Duodenal mucosa (tissue), 2 donors: ENCODE results near the gene STK33.

Experiments
- H3K27ac ChIP-seq: one replicate; pipeline ENCODE4 v1.7.0; 2013; ENCODE audit warnings: low read depth, low read length
- H3K27me3 ChIP-seq, 2 donors: one replicate each; pipeline ENCODE4 v1.7.0; 2013; ENCODE audit warnings: low read length in 2 of 2, control low read depth in 1 of 2; ENCODE audit not compliant: insufficient read depth in 2 of 2, control insufficient read depth in 1 of 2
- H3K36me3 ChIP-seq, 2 donors: one replicate each; pipeline ENCODE4 v1.7.0; 2013; ENCODE audit warnings: low read length in 2 of 2, control low read depth in 1 of 2; ENCODE audit not compliant: insufficient read depth in 2 of 2, control insufficient read depth in 1 of 2
- H3K4me1 ChIP-seq, 2 donors: one replicate each; pipeline ENCODE4 v1.7.0; 2013; ENCODE audit warnings: low read length in 2 of 2, control low read depth in 1 of 2; ENCODE audit not compliant: insufficient read depth in 2 of 2, control insufficient read depth in 1 of 2
- H3K4me3 ChIP-seq, 2 donors: one replicate each; pipeline ENCODE4 v1.7.0; 2013; ENCODE audit warnings: low read length in 2 of 2, low read depth in 1 of 2
- H3K9ac ChIP-seq, 2 donors: one replicate each; pipeline ENCODE4 v1.7.0; 2013; ENCODE audit warnings: low read length in 2 of 2, low read depth in 1 of 2
- H3K9me3 ChIP-seq, 2 donors: one replicate each; pipeline ENCODE4 v1.7.0; 2013; ENCODE audit warnings: low read length in 2 of 2, control low read depth in 1 of 2; ENCODE audit not compliant: control insufficient read depth in 1 of 2

The STK33 gene

GRCh38 chr11:8361206-8361605 is 232.8 kb downstream of the STK33 start:
- H3K9me3 ChIP-seq = no peaks in the 10 kb centered on the region
- H3K27ac ChIP-seq = no peak overlapping the region
- no peaks in the 10 kb centered on the region for H3K36me3 ChIP-seq
- no peaks in the 10 kb centered on the region for H3K27me3 ChIP-seq
- peaks cover 22 to 30% of the 10 kb centered on the region in 2 donors for H3K4me1 ChIP-seq
- no peak overlapping the region for H3K4me3 ChIP-seq
- no peak overlapping the region for H3K9ac ChIP-seq

GRCh38 chr11:8360086-8360828 is 233.8 kb downstream of the STK33 start:
- H3K27ac ChIP-seq = no peak overlapping the region
- H3K9ac ChIP-seq = no peak overlapping the region
- peaks cover 28 to 36% of the 10 kb centered on the region in 2 donors for H3K4me1 ChIP-seq
- no peaks in the 10 kb centered on the region for H3K36me3 ChIP-seq
- H3K9me3 ChIP-seq = no peaks in the 10 kb centered on the region
- H3K27me3 ChIP-seq = no peaks in the 10 kb centered on the region
- H3K4me3 ChIP-seq = no peak overlapping the region

- no peak overlapping the region for H3K9ac ChIP-seq
- H3K9me3 ChIP-seq = no peaks in the 10 kb centered on the region
- H3K4me3 ChIP-seq = no peak overlapping the region
- peaks cover 35 to 43% of the 10 kb centered on the region in 2 donors for H3K4me1 ChIP-seq
- H3K27ac ChIP-seq = no peak overlapping the region
- H3K36me3 ChIP-seq = no peaks in the 10 kb centered on the region
- H3K27me3 ChIP-seq = no peaks in the 10 kb centered on the region
Measured at GRCh38 chr11:8359521-8359920, 234.5 kb downstream of the STK33 start.

GRCh38 chr11:8357891-8358566 is 236.0 kb downstream of the STK33 start:
- H3K4me1 ChIP-seq = peaks cover 50 to 55% of the 10 kb centered on the region in 2 donors
- no peak overlapping the region for H3K27ac ChIP-seq
- no peaks in the 10 kb centered on the region for H3K36me3 ChIP-seq
- no peak overlapping the region for H3K9ac ChIP-seq
- H3K27me3 ChIP-seq = no peaks in the 10 kb centered on the region
- H3K9me3 ChIP-seq = no peaks in the 10 kb centered on the region
- H3K4me3 ChIP-seq = no peak overlapping the region

GRCh38 chr11:8357505-8357888 is 236.5 kb downstream of the STK33 start:
- no peak overlapping the region for H3K27ac ChIP-seq
- H3K9ac ChIP-seq = no peak overlapping the region
- H3K4me1 ChIP-seq = peaks cover 51 to 55% of the 10 kb centered on the region in 2 donors

GRCh38 chr11:8356721-8357504 is 237.1 kb downstream of the STK33 start:
- Histone ChIP-seq H3K9ac (no peak overlapping the region), H3K9me3 (no peaks in the 10 kb centered on the region), H3K4me3 (peak overlapping the region in 1 of 2 donors; percentile 43), H3K27me3 (no peaks in the 10 kb centered on the region), H3K4me1 (peaks cover 51 to 55% of the 10 kb centered on the region in 2 donors), H3K27ac (no peak overlapping the region), H3K36me3 (no peaks in the 10 kb centered on the region)

More at GRCh38 chr11:8357505-8357888, 236.5 kb downstream of the STK33 start:
- Histone ChIP-seq H3K9me3 (no peaks in the 10 kb centered on the region), H3K36me3 (no peaks in the 10 kb centered on the region), H3K4me3 (no peak overlapping the region), H3K27me3 (no peaks in the 10 kb centered on the region)

GRCh38 chr11:8356216-8356615 is 237.8 kb downstream of the STK33 start:
- H3K4me1 ChIP-seq = peaks cover 51 to 55% of the 10 kb centered on the region in 2 donors
- H3K9me3 ChIP-seq = no peaks in the 10 kb centered on the region
- peak overlapping the region in 1 of 2 donors; percentile 43 for H3K4me3 ChIP-seq
- no peaks in the 10 kb centered on the region for H3K36me3 ChIP-seq
- H3K27ac ChIP-seq = no peak overlapping the region
- no peaks in the 10 kb centered on the region for H3K27me3 ChIP-seq
- H3K9ac ChIP-seq = no peak overlapping the region

GRCh38 chr11:8355416-8355742 is 238.6 kb downstream of the STK33 start:
- Histone ChIP-seq H3K27me3 (no peaks in the 10 kb centered on the region), H3K4me3 (no peak overlapping the region), H3K36me3 (no peaks in the 10 kb centered on the region), H3K9me3 (no peaks in the 10 kb centered on the region), H3K27ac (no peak overlapping the region), H3K9ac (no peak overlapping the region), H3K4me1 (peaks cover 48 to 51% of the 10 kb centered on the region in 2 donors)

GRCh38 chr11:8354622-8355415 is 239.2 kb downstream of the STK33 start:
- H3K27ac ChIP-seq = no peak overlapping the region
- no peak overlapping the region for H3K9ac ChIP-seq

More at GRCh38 chr11:8354622-8355415, 239.2 kb downstream of the STK33 start:
- H3K4me3 ChIP-seq = peak overlapping the region; percentile 32 to 43
- H3K36me3 ChIP-seq = no peaks in the 10 kb centered on the region
- no peaks in the 10 kb centered on the region for H3K9me3 ChIP-seq
- no peaks in the 10 kb centered on the region for H3K27me3 ChIP-seq
- H3K4me1 ChIP-seq = peaks cover 44 to 46% of the 10 kb centered on the region in 2 donors
